Measurements from ENCODE around the gene USP24. TPM values are rescaled to one million over a fixed set of nuclear protein-coding genes. Genes with fewer than 3 reads are reported as not detected.

Gene USP24
- total and polyA plus RNA-seq, 2 donors (not counting 3 experiments of a cell fraction or from before 2014, with no cell fraction given): 8.2 to 30.0 TPM

- DNase-seq (ENCODE audit: low read depth, low spot score) (no peak), FAIRE-seq (no peak)
- Histone ChIP-seq H3K36me3 (ENCODE audit: control insufficient read depth in 2 of 2, extremely low read depth in 1 of 2, insufficient read depth in 2 of 2, low read length in 2 of 2) (no peaks in the 10 kb centered on the region), H3K4me1 (ENCODE audit: control insufficient read depth, extremely low read depth, insufficient read depth, low read length) (no peaks in the 10 kb centered on the region), H2AFZ (ENCODE audit: low read depth, low read length) (no peak overlapping the region), H3K9ac (replicated peaks; ENCODE audit: extremely low read depth, insufficient read depth, low read length) (no peak overlapping the region), H3K27ac (ENCODE audit: insufficient read depth, low read depth, low read length) (no peak overlapping the region), H3K79me2 (ENCODE audit: control insufficient read depth, insufficient read depth, low read length) (no peaks in the 10 kb centered on the region), H3K9me3 (replicated peaks; ENCODE audit: control insufficient read depth, insufficient read depth, low read length) (no peaks in the 10 kb centered on the region), H3K4me2 (ENCODE audit: insufficient read depth, low read length) (no peak overlapping the region), H3K9me1 (replicated peaks; ENCODE audit: control insufficient read depth, extremely low read depth, insufficient read depth, low read length) (no peaks in the 10 kb centered on the region), H3K4me3 (replicated peaks in 1 of 3; ENCODE audit: insufficient read depth in 1 of 3, low read depth in 1 of 3, low read length in 3 of 3) (no peak overlapping the region), H4K20me1 (replicated peaks; ENCODE audit: control insufficient read depth, extremely low read depth, insufficient read depth, low read length) (no peaks in the 10 kb centered on the region), H3K27me3 (ENCODE audit: control insufficient read depth in 2 of 2, insufficient read depth in 2 of 2, low read length in 2 of 2) (no peaks in the 10 kb centered on the region)
- intact Hi-C loops (cut with micrococcal nuclease): no loop called here
- ChIA-PET CTCF (interaction anchor here (1.1 kb wide), 1 partner anchor 10 kb away, joined by 5 read pairs; no protein-coding TSS in a partner anchor), POLR2A (no interaction called here)
- dilution Hi-C loops (cut with MboI; ENCODE audit: extremely low pct_ligation_motif_present, low sequenced_read_pairs): no loop called here
- TF ChIP-seq POLR2AphosphoS5 (IDR thresholded peaks at IDR 0.05; ENCODE audit: insufficient read depth, low read depth, low read length) (no peak), POLR2A (IDR thresholded peaks at IDR 0.05; ENCODE audit: low read depth, low read length) (no peak), GATA2 (IDR thresholded peaks at IDR 0.05; ENCODE audit: insufficient read depth, insufficient read length, low read depth, low read length) (no peak), MAX (IDR thresholded peaks at IDR 0.05; ENCODE audit: insufficient read depth, insufficient read length) (no peak), CTCF (IDR thresholded peaks at IDR 0.05; ENCODE audit: extremely low read depth in 1 of 2, insufficient read depth in 1 of 2, low read depth in 1 of 2, low read length in 2 of 2) (no peak), MYC (IDR thresholded peaks at IDR 0.05; ENCODE audit: low read depth, low read length) (no peak), EZH2 (IDR thresholded peaks at IDR 0.05; ENCODE audit: borderline replicate concordance, low read depth, low read length, severe bottlenecking) (no peak), FOS (IDR thresholded peaks at IDR 0.05; ENCODE audit: borderline replicate concordance, insufficient read depth, low read length) (no peak), JUN (IDR thresholded peaks at IDR 0.05; ENCODE audit: borderline replicate concordance, insufficient read depth, insufficient read length, low read depth) (no peak)
- BruUV-seq (replicated peaks): no TSS peak
Observed at GRCh38 chr1:55061000-55061705, 154.0 kb downstream of the USP24 start.

Data from endothelial cell of umbilical vein (primary cell).